SK-N-MC (cell line): ENCODE data around the gene MINDY4.

Experiments used
- EZH2 ChIP-seq: fragments of 200-600 bp; sonication (generic); IDR thresholded peaks from one replicate; pipeline ENCODE4 v1.6.1; 2017; ENCODE audit warnings: antibody characterized with exemption
- FOXP2 ChIP-seq: optimal IDR thresholded peaks from 2 replicates; pipeline ENCODE3; 2011; ENCODE audit warnings: mild to moderate bottlenecking, moderate library complexity; ENCODE audit not compliant: insufficient read depth; ENCODE audit errors: extremely low read length, control extremely low read depth
- POLR2AphosphoS5 ChIP-seq: IDR thresholded peaks from 2 replicates; pipeline ENCODE4 v1.6.1; 2012; ENCODE audit warnings: mild to moderate bottlenecking, low read depth, low read length, borderline replicate concordance

GRCh38 chr7:30900803-30901362 lies 129.7 kb downstream of the MINDY4 start:
- TF ChIP-seq POLR2AphosphoS5 = no peak
- no peak for TF ChIP-seq EZH2
- no peak for TF ChIP-seq FOXP2
